NCI-H2107 treated with DMSO at 0.1 percent for 48 hours (cell line): ENCODE data around the gene CLDN4.
"Not testable (repeated sequence)": the region's sequence is repeated elsewhere in the genome, so short reads cannot be mapped to it uniquely, and the experiment has no call there.

ENCODE experiments used
- DNase-seq: peaks from one replicate; lab custom pipeline; 2025; ENCODE audit not compliant: unreplicated experiment; lab: John Stamatoyannopoulos, UW

Gene CLDN4

GRCh38 chr7:73842067-73842976, 11.5 kb downstream of the CLDN4 start, which contains the start of gene METTL27:
TSS of gene METTL27 (minus strand) at chr7:73842516. CDS start at chr7:73842140, 376 bp downstream.
- peak; percentile 87 for DNase-seq

GRCh38 chr7:73844131-73844547, 13.3 kb downstream of the CLDN4 start:
- no peak for DNase-seq

GRCh38 chr7:73844848-73845460, 14.2 kb downstream of the CLDN4 start:
- DNase-seq, result no peak

DNA sequence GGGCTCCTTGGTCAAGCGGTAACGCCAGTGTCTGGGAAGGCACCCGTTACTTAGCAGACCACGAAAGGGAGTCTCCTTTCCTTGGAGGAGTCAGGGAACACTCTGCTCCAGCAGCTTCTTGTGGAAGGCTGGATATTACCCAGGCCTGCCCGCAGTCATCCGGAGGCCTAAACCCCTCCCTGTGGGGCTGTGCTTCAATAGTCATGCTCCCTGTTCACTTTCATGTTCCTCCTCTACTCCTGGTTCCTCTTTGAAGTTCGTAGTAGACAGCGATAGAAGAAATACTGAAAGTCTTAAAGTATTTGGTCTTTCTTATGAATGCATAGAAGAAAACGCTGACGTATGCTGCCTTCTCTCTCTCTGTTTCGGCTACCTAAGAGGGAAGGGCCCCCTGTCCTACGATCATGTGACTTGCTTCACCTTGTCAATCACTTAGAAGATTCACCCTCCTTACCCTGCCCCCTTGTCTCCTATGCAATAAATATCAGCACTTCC, 15.0 kb downstream of the CLDN4 start:
- not testable (repeated sequence) for DNase-seq

DNA sequence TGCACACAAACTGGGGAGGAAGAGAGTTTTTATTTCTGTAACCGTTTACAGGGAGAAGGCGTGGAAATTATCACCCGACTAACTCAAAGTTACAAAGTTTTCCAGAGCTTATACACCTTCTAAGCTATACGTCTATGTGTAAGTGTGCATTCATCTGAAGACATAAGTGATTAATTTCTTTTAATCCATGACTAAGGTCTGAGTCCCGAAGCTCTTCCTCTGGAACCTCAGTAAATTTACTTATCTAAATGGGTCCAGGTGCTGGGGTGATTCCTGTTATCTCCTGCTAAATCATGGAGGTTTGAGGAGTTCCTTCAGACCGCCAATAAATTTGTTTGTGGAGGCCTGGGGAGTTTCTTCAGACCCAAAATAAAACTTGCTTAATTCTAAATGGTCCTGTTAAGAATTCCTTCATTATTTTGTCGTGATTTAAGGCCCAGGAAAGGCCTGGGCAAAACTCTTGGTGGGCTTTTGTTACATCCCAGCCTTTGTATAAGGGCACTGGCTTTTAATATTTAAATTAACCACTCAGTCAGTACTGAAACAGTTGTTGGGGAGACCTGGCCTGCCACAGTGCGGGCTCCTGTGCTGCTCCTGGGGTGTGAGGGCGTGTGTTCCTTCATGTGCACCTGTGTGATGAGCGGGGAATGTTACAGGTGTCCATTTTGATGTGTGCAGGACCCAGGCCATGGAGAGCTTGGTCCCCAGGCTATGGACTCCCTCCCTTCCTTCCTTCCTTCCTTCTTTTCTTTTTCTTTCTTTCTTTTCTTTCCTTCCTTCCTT, 17.3 kb downstream of the CLDN4 start:
- no peak for DNase-seq

GRCh38 chr7:73850781-73851207, 20.0 kb downstream of the CLDN4 start:
- DNase-seq, result no peak

- peak; percentile 24 for DNase-seq
Observed at GRCh38 chr7:73851410-73852338, 20.9 kb downstream of the CLDN4 start.

DNA sequence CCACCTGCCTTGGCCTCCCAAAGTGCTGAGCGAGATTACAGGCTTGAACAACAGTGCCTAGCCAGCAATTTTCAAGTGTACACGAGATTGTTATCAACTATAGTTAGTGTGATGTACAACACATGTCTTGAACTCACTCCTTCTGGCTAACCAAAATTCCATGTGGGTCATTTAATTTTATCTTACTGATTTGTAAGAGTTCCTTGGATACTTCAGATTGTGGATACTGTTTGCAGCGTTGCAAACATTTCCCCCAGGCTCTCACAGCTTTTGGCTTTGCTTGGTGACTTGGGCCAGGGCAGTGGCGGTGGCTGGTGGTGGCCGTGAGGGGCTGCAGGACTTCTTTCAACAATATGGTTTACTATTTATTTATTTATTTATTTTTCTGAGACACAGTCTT, 21.7 kb downstream of the CLDN4 start:
- DNase-seq, result no peak

DNA sequence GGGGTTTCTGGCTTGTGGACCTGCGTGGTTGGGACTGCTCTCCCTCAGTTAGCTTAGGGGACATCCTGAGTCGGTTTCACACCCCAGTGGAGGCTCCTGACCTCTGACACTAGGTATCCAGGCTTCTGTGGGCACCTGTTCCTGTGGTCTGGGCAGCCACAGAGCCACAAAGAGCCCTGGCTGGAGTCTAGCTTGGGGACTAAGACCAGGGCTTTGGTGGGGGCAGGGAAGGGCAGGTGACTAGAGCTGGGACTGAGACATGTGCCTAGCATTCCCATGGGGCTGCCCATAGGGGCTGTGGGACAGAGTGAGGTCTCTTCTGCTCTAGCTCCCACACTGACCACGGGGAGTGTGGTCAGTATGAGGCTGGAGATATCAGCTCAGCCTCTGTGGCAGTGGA, 26.1 kb downstream of the CLDN4 start:
- DNase-seq, result no peak

DNA sequence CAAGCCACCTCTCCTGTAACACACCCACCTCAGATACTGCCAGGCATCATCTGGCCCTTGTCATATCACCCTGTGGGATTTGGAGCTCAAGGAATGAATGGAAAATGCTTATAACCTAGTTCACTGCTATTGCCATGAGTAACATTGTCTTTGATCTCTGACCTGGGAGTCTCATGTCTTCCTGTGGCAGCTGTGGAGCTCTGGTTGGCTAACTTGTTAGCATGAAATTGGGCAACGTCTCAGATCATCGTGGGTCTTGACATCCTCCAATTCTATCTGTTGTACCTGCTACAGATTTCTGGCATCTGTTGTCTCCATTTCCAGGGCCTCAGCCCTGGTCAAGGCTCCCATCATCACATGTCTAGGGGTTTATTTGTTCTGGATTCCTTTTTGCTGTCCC, 28.0 kb downstream of the CLDN4 start:
- no peak for DNase-seq

- no peak for DNase-seq
Observed at GRCh38 chr7:73860859-73861258, 30.1 kb downstream of the CLDN4 start, which contains the start of gene TMEM270. TSS of gene TMEM270 (plus strand) at chr7:73861159. CDS start at chr7:73861195, 36 bp downstream.

- no peak for DNase-seq
Observed at GRCh38 chr7:73861305-73861704, 30.5 kb downstream of the CLDN4 start.

GRCh38 chr7:73864981-73865711, 34.4 kb downstream of the CLDN4 start:
- DNase-seq, result no peak

DNA sequence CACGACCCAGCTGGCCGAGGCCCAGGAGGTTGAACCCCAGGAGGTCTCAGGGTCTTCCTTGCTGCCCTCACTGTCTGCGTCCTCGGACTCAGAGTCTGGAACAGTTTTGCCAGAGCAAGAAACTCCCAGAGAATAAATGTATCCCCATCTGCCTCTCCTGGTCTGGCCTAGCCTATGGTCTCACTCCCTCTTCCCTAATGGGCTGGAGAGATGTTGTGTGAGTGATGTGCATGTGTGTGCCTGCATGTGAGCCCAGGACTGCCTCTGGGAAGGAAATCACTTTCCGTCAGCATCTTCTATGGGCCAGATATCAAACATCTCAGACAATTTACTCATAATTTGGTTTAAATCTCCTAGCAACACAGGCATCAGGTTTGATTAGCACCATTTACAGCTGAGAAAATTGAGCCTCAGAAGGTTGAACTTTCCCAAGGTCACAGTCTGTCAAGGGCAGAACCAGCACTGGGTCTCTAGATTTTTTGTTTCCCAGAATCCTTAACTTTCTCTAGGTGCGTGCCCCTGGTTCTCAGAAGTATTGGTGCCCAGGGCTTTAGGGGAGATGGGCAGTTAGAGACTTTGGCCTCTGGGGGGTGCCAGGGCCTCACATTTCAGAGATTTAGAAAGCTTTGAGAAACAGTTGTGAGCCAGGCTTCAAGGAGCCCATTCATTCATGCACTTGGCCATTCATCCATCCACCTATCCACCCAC, 35.1 kb downstream of the CLDN4 start:
- DNase-seq, result peak; percentile 23

GRCh38 chr7:73866446-73866767, 35.6 kb downstream of the CLDN4 start:
- no peak for DNase-seq

DNA sequence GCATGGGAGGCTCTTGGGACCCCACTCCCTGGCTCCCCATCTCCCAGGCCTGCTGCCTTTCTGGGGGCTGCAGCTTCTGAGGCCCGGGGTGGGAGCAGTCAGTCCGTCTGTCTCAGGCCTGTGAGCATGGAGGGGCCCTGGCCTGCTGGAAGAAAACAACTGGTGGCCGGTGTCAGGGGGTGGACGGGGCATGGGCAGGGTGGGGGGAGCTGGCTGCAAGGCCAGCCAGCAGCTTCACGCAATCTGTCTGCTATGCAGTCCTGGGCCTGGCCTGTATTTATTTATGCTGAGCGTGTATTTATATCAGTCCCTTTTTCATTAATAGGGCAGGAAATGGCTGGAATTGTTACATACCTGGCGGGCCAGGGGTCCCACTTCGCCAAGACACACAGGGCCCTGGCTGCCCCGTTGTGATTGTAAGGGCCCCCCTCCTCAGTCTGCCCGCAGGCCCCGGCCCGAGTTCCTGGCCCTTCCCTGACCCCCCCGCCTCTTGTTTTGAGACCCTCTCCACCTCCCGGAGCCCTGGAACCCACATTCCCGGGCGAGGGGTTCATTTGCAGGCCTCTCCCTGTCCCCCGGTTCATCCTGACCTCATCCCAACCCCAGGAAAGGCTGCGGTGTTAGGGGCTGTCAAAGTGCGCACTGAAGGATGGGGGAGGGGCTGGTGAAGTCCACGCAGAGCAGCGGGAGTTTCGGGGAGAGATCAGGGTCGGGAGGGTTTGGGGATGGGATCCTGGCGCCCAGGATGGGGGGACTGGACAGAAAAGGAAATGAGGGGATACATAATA, 38.4 kb downstream of the CLDN4 start:
- no peak for DNase-seq

DNA sequence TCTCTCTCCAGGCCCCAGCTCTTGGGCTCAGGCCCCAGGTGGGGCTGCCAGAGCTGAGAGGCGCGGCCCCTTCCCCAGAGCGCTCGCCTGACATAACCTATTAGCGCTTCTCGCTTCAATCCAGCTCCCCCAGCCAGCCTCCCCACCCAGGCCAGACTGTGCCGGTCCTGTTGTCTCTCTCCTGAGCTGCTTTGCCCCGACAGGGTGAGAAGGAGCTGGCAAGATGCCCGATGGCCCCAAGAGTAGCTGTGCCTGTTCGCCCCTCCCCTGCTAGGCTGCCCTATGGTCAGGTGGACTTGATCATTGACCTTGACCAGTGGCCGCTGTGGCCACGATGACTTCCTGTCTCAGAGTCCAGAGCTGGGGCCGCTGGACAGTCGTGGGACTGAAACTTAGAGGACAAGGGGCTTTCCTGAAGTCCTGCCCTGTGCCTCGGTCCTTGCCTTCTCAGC, 39.3 kb downstream of the CLDN4 start:
- DNase-seq, result no peak
